Neural progenitor cell (in vitro differentiated cells): ENCODE measurements around the gene BRD1.

ENCODE experiments used
- EZH2 ChIP-seq: fragments of 200-600 bp; sonication (generic); IDR thresholded peaks from 2 replicates; pipeline ENCODE4 v1.6.1; 2017; ENCODE audit warnings: antibody characterized with exemption, mild to moderate bottlenecking, moderate library complexity
- EZH2phosphoT487 ChIP-seq: fragments of 200-600 bp; sonication (generic); IDR thresholded peaks from 2 replicates; pipeline ENCODE4 v1.6.1; 2017; ENCODE audit warnings: antibody characterized with exemption
- TF ChIP-seq, protein P1 (sequence below): fragments of 200-600 bp; sonication (generic); IDR thresholded peaks from 2 replicates; pipeline ENCODE4 v1.5.1; 2017; ENCODE audit warnings: antibody characterized with exemption, mild to moderate bottlenecking

DNA sequence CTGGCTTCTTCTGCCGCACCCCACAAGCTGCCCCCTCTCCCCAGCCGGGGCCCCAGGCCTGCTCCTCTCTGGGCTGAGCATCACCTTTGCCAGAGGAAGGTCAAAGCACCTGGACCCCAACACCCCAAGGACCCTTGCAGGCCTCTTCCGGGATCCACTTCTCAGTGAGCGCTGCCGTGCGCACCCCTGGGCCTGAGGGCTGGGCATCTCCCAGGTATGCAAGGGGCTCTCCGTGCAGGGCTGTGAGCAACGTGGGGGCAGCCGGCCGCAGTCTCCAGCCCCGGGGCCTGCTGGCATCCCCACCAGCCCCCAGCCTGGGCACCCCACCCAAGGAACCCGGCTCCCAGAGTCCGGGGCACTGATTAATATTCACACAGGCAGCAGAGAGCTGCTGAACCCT is 64.0 kb downstream of the BRD1 start:
- TF ChIP-seq, protein P1, sequence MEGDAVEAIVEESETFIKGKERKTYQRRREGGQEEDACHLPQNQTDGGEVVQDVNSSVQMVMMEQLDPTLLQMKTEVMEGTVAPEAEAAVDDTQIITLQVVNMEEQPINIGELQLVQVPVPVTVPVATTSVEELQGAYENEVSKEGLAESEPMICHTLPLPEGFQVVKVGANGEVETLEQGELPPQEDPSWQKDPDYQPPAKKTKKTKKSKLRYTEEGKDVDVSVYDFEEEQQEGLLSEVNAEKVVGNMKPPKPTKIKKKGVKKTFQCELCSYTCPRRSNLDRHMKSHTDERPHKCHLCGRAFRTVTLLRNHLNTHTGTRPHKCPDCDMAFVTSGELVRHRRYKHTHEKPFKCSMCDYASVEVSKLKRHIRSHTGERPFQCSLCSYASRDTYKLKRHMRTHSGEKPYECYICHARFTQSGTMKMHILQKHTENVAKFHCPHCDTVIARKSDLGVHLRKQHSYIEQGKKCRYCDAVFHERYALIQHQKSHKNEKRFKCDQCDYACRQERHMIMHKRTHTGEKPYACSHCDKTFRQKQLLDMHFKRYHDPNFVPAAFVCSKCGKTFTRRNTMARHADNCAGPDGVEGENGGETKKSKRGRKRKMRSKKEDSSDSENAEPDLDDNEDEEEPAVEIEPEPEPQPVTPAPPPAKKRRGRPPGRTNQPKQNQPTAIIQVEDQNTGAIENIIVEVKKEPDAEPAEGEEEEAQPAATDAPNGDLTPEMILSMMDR, result no peak
- no peak for TF ChIP-seq EZH2
- no peak for TF ChIP-seq EZH2phosphoT487
